Adipocyte (in vitro differentiated cells): ENCODE measurements around the gene OR9Q1.
"Not testable (repeated sequence)": the region's sequence is repeated elsewhere in the genome, so short reads cannot be mapped to it uniquely, and the experiment has no call there.

Experiments
- DNase-seq: peaks from one replicate; pipeline ENCODE4 v3.0.0-alpha.2; 2015; ENCODE audit warnings: low read depth
- H3K27me3 ChIP-seq: replicated peaks from 2 replicates; pipeline ENCODE4 v1.7.0; 2013; ENCODE audit warnings: mild to moderate bottlenecking, low read length, moderate library complexity; ENCODE audit not compliant: control insufficient read depth, insufficient read depth
- H3K36me3 ChIP-seq: 2 replicates; pipeline ENCODE4 v1.7.0; 2013; ENCODE audit warnings: low read length, mild to moderate bottlenecking, moderate library complexity; ENCODE audit not compliant: control insufficient read depth, insufficient read depth, severe bottlenecking
- H3K4me1 ChIP-seq: 2 replicates; pipeline ENCODE4 v1.7.0; 2013; ENCODE audit warnings: mild to moderate bottlenecking, low read length, moderate library complexity; ENCODE audit not compliant: control insufficient read depth, insufficient read depth
- H3K4me3 ChIP-seq: 2 replicates; pipeline ENCODE4 v1.7.0; 2013; ENCODE audit warnings: mild to moderate bottlenecking, low read length, moderate library complexity
- H3K9ac ChIP-seq: 2 replicates; pipeline ENCODE4 v1.7.0; 2013; ENCODE audit warnings: mild to moderate bottlenecking, low read length, moderate library complexity
- H3K9me3 ChIP-seq: 2 replicates; pipeline ENCODE4 v1.7.0; 2013; ENCODE audit warnings: mild to moderate bottlenecking, low read length, moderate library complexity; ENCODE audit not compliant: control insufficient read depth

The OR9Q1 gene, protein sequence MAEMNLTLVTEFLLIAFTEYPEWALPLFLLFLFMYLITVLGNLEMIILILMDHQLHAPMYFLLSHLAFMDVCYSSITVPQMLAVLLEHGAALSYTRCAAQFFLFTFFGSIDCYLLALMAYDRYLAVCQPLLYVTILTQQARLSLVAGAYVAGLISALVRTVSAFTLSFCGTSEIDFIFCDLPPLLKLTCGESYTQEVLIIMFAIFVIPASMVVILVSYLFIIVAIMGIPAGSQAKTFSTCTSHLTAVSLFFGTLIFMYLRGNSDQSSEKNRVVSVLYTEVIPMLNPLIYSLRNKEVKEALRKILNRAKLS

DNA sequence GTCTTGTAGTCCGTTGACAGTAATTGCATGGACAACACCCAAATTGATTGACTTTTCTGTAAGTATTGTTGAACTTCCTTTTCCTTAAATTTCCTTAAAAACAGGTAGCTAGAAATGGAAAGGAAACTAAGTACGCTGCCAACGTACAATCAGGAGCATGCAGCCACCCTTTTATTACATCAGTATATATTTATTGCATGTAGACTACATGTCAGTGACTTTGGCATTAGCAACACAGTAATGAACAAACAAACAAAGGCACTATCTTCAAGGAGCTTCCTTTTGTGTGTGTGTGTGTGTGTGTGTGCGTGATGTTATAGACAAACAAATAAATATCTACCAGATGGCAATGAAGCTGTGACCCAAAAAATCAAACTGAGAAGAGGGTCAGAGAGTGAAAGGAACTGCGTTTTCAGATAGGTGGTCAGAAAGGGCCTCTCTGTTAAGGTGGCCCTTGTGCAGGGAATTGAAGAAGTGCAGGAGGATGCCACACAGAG, at the start of gene OR9Q1:
TSS of gene OR9Q1 (plus strand) at position 447 of the 497 bp plus-strand sequence. CDS start 155,564 bp downstream, outside the sequence.
- Histone ChIP-seq H3K9me3 (no peaks in the 10 kb centered on the region), H3K36me3 (no peaks in the 10 kb centered on the region), H3K4me3 (no peak within 1 kb of the TSS), H3K9ac (peak within 1 kb of the TSS; percentile 32), H3K27me3 (no peaks in the 10 kb centered on the region), H3K4me1 (peaks cover 29% of the 10 kb centered on the region)
- DNase-seq, result no peak

DNA sequence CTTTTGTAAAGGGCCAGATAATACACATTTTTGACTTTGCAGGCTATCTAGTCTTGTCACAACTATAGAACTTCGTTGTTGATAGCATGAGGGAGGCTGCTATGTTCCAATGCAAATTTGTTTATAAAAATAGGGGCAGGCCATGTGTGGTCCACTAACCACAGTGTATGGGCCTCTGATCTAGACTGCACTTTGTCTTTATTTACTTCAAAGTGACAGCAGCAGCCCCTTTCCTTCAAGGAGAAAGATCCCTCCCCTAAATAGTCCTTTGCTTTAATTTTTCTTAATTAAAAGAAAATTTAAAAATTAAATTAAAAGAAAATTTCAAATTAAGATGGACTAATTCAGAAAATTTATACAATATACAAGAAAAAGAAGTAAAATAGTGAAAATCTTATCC, 49.5 kb upstream of the OR9Q1 start:
- Histone ChIP-seq H3K4me3 (no peak overlapping the region), H3K9me3 (no peaks in the 10 kb centered on the region), H3K36me3 (no peaks in the 10 kb centered on the region), H3K4me1 (no peaks in the 10 kb centered on the region), H3K27me3 (no peaks in the 10 kb centered on the region), H3K9ac (no peak overlapping the region)
- no peak for DNase-seq

DNA sequence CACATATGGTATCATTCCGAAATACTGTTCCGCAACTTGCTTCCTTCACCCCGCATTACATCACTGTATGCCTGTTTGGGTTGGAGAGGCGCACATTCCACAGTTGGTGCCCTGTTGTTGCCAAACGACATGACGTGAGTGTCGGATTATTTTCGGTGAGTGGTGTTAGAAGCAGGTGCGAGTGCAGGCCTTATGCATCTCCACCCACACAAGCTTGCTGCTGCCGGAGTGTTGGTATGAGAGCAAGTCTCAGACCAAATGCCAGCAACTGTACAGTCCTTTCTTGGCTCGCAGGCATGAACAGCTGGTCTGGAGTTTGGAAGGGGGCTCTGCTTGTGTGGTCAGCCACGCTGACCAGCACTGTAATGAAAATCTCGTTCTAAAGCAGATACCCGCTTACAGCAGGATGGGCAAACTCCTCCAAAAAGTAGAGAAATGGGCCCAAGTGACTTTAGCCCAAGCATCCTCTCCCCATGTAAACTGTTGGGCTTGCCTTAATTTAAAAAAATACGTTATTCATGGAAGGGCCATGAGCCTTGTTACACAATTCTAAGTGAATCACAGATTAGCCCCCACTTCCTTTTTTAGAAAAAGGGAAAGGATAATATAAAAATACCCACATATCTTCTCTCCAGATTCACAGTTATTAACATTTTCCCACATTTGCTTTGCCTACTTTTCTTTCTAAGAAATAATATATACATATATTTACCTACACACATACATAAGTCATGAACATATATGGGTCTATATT, 48.7 kb upstream of the OR9Q1 start:
- Histone ChIP-seq H3K36me3 (no peaks in the 10 kb centered on the region), H3K9me3 (no peaks in the 10 kb centered on the region), H3K9ac (no peak overlapping the region), H3K4me3 (no peak overlapping the region), H3K4me1 (peaks cover 8% of the 10 kb centered on the region), H3K27me3 (no peaks in the 10 kb centered on the region)
- DNase-seq, result no peak

DNA sequence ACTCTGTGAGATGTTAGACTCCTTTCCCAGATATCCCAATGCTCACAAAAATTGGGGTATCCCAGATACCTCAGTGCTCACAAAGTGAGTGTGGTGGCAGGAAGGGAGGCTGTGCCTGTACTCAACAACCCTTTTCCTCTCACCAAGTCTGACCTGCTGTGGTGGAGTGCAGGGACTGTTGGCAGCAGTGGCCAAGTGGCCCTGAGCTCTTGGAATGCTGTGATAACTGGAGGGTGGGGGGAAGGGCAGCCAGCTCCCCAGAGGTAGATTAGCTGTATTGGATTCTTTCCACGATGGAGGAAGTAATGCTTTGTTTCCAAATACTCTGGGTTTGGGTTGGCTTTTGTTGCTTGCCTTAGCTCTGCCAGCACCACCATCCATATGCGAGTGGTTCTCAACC, 46.0 kb upstream of the OR9Q1 start:
- Histone ChIP-seq H3K4me1 (peaks cover 10% of the 10 kb centered on the region), H3K9ac (no peak overlapping the region), H3K36me3 (no peaks in the 10 kb centered on the region), H3K4me3 (no peak overlapping the region), H3K27me3 (no peaks in the 10 kb centered on the region), H3K9me3 (no peaks in the 10 kb centered on the region)
- no peak for DNase-seq

DNA sequence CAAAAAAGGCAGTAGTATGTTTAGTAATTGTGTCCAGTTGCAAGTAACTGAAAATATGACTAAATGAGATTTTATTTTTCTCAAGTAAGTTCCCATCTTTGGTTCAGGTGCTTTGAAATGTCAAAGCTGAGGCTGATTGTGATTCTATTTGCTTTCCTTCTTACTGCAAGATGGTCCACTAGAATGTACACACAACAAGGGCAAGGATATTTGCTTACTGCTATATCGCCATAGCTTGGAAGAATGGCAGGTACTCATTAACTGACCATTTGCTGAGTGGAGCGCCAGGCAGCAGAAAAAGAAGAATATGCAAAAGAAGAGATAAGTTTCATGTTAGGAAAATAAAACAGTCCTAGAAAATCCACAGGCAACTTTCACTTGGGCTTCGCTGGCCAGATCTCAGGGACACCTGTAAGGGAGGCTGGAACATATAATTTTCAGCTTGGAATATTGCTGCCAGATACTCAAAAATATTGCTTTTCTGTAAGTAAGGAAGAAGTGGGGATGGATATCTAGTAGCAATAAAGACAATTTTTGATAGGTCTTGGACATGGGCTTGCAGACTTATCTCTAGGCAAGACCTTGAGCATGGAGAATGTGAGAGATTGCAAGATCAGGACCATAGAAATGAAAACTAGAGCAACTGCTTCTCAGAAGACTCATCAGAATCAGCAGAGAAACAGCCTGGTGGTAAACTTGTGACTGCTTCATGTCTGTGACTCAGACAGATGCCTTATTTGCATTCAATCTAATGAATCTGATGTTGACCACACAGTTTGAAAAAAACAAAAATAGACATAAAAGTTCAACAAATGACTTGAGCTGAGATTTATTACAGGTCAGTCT, 44.8 kb upstream of the OR9Q1 start:
- no peaks in the 10 kb centered on the region for H3K9me3 ChIP-seq
- peaks cover 10% of the 10 kb centered on the region for H3K4me1 ChIP-seq
- no peak overlapping the region for H3K4me3 ChIP-seq
- no peaks in the 10 kb centered on the region for H3K27me3 ChIP-seq
- H3K9ac ChIP-seq, result no peak overlapping the region
- no peaks in the 10 kb centered on the region for H3K36me3 ChIP-seq
- no peak for DNase-seq

DNA sequence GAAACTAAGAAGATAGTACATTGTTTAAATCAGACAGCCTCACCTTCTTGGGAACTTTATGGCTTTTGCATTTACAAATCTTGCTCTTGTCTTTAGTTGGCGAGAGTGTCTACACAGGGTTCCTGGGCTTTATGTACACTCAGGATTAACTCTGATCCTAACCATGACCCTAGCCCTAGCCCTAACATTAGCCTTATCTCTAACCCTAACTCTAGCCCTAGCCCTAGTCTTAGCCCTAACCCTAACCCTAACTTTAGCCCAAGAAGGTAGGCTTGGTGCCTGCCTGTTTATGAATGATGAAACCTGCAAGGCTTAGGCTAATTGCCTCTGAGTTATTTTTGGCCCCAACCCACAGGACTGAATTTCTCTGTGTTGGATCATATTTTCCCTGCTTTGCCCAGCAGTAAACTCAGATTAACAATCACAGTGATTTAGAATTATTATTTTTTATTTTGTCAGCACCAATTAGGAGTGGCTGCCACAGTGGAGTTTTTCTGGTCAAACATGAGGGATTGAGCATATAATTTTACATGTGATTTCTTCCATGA, 44.1 kb upstream of the OR9Q1 start:
- H3K9ac ChIP-seq, result no peak overlapping the region
- no peaks in the 10 kb centered on the region for H3K36me3 ChIP-seq
- peaks cover 10% of the 10 kb centered on the region for H3K4me1 ChIP-seq

DNA sequence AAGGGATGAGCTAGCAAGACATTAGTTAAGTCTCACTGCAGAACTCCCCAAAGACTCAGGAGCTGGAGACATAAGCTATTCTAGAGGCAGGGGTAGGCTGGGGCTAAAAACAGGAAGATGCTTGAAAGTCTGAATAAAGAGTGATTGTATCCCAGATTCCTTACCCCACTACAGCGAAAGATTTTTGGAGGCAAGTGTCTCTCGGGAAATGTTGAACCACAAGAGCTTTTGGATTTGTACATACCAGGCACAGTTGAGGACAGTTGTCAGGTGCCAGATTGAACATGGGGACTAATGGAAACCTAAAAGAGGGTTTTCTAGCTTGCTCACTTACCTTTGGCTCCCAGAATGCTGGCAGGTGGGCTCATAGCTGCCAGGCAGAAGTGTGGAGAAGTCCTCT, 43.5 kb upstream of the OR9Q1 start:
- Histone ChIP-seq H3K4me1 (peaks cover 10% of the 10 kb centered on the region), H3K4me3 (no peak overlapping the region), H3K9me3 (no peaks in the 10 kb centered on the region), H3K27me3 (no peaks in the 10 kb centered on the region), H3K9ac (no peak overlapping the region), H3K36me3 (no peaks in the 10 kb centered on the region)
- DNase-seq, result no peak

More for the DNA sequence above, 44.1 kb upstream of the OR9Q1 start:
- no peak for DNase-seq
- H3K4me3 ChIP-seq, result no peak overlapping the region
- no peaks in the 10 kb centered on the region for H3K9me3 ChIP-seq
- no peaks in the 10 kb centered on the region for H3K27me3 ChIP-seq

DNA sequence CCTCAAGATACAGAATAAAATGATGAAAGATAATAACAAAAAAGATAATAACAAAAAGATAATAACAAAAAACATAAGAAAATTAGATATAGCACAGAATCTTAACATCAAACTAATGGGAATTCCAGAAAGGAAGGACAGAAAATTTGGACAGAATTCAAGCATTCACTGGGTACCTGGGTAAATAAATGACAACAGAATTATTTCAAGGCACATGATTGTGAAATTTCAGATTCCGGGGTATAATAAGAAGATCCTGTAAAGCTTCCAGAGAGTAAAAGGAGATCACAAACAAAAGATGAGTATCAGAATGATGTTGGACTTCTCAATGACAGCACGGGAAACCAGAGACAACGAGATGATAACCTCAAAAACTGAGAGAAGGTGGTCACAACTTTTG, 42.1 kb upstream of the OR9Q1 start:
- Histone ChIP-seq H3K4me3 (no peak overlapping the region), H3K9ac (no peak overlapping the region), H3K9me3 (no peaks in the 10 kb centered on the region), H3K36me3 (no peaks in the 10 kb centered on the region), H3K27me3 (no peaks in the 10 kb centered on the region), H3K4me1 (peaks cover 10% of the 10 kb centered on the region)
- DNase-seq, result no peak

DNA sequence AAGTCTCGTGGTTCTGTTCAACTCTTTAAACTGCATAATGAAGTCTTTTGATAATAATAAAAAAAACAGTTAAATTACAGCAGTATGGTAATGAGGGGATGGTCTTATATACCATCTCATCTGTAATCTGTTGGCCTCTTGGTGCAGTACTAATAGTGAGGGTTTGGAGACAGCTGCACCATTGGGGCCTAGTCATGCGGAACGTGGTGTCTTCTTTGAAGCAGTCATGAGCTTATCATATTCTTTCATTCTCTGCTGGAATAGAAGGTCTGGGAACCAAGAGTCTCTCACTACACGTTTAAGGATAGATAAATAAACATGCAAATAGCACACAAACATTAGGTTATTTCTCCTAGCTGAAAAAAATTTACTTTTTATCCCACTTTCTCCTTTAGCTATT, 40.9 kb upstream of the OR9Q1 start:
- no peak overlapping the region for H3K9ac ChIP-seq
- no peak for DNase-seq
- no peaks in the 10 kb centered on the region for H3K27me3 ChIP-seq
- H3K36me3 ChIP-seq, result no peaks in the 10 kb centered on the region
- H3K9me3 ChIP-seq, result no peaks in the 10 kb centered on the region
- H3K4me1 ChIP-seq, result peaks cover 10% of the 10 kb centered on the region
- H3K4me3 ChIP-seq, result no peak overlapping the region

DNA sequence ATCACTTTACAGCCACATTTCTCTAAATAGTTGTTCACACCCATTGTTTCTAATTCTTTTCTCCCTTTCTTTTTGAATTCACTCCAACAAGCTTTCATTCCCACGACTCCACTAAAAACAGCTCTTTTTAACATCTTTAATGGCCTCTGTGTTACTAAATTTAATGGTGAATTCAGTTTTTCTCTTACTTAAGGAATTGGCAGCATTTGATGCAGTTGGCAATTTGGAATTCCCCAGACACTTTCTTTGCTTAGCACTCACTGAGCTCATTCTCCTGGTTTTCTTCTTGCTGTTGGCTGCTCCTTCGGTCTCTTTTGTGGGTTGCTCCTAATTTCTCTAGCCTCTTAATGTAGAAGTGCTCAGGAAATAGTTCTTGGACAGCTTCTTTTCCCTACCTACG, 40.5 kb upstream of the OR9Q1 start:
- Histone ChIP-seq H3K9me3 (no peaks in the 10 kb centered on the region), H3K4me1 (peaks cover 10% of the 10 kb centered on the region)

DNA sequence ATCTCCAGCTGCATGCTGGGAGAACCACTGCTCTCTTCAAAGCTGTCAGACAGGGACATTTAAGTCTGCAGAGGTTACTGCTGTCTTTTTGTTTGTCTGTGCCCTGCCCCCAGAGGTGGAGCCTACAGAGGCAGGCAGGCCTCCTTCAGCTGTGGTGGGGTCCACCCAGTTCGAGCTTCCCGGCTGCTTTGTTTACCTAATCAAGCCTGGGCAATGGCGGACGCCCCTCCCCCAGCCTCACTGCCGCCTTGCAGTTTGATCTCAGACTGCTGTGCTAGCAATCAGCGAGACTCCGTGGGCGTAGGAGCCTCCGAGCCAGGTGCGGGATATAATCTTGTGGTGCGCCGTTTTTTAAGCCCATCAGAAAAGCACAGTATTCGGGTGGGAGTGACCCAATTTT, 24.2 kb upstream of the OR9Q1 start:
- not testable (repeated sequence) for DNase-seq, H3K36me3 ChIP-seq

More for the DNA sequence above, 40.5 kb upstream of the OR9Q1 start:
- DNase-seq, result no peak
- Histone ChIP-seq H3K27me3 (no peaks in the 10 kb centered on the region), H3K36me3 (no peaks in the 10 kb centered on the region), H3K4me3 (no peak overlapping the region), H3K9ac (no peak overlapping the region)

More for the DNA sequence above, 24.2 kb upstream of the OR9Q1 start:
- not testable (repeated sequence) for H3K4me3 ChIP-seq, H3K9ac ChIP-seq, H3K4me1 ChIP-seq, H3K27me3 ChIP-seq, H3K9me3 ChIP-seq
